Measurements from ENCODE around the gene RIT2. TPM values are rescaled to one million over a fixed set of nuclear protein-coding genes. Genes with fewer than 3 reads are reported as not detected.
A peak's percentile ranks its signal among the peaks of the same experiment; 100 is the strongest.

RIT2 gene
- total RNA-seq, 1 donor from 2014 or later: not detected

GRCh38 chr18:43081396-43081795 is 34.1 kb downstream of the RIT2 start:
- H3K4me3 Mint-ChIP-seq: no peak overlapping the region
- Histone ChIP-seq H3K4me1 (no peaks in the 10 kb centered on the region), H3K27me3 (no peaks in the 10 kb centered on the region), H4K20me1 (ENCODE audit: low read depth) (no peaks in the 10 kb centered on the region), H3K4me2 (no peak overlapping the region), H3K79me2 (ENCODE audit: low read depth) (no peaks in the 10 kb centered on the region), H3K4me3 (no peak overlapping the region), H3K9ac (no peak overlapping the region), H3K27ac (no peak overlapping the region), H3K9me3 (ENCODE audit: low read depth) (no peaks in the 10 kb centered on the region), H2AFZ (replicated peaks) (no peak overlapping the region), H3K36me3 (no peaks in the 10 kb centered on the region), H3F3A (ENCODE audit: low read depth) (no peaks in the 10 kb centered on the region)
- peaks cover 2% of the 10 kb centered on the region for H3K4me1 Mint-ChIP-seq
- DNase-seq (ENCODE audit: low spot score): no peak
- peaks cover 3% of the 10 kb centered on the region for H3K9me3 Mint-ChIP-seq
- H3K36me3 Mint-ChIP-seq: no peaks in the 10 kb centered on the region
- H3K27me3 Mint-ChIP-seq (ENCODE audit: insufficient read depth, low read depth): no peaks in the 10 kb centered on the region
- TF ChIP-seq EZH2 (IDR thresholded peaks at IDR 0.05): no peak
- H3K27ac Mint-ChIP-seq: no peak overlapping the region

GRCh38 chr18:43080671-43081070 is 34.8 kb downstream of the RIT2 start:
- Mint-ChIP-seq H3K9me3 (peaks cover 3% of the 10 kb centered on the region), H3K4me1 (no peaks in the 10 kb centered on the region), H3K36me3 (no peaks in the 10 kb centered on the region), H3K4me3 (no peak overlapping the region), H3K27me3 (ENCODE audit: insufficient read depth, low read depth) (no peaks in the 10 kb centered on the region), H3K27ac (no peak overlapping the region)
- Histone ChIP-seq H3K9ac (no peak overlapping the region), H3K4me3 (no peak overlapping the region), H3K79me2 (ENCODE audit: low read depth) (no peaks in the 10 kb centered on the region), H3K27me3 (no peaks in the 10 kb centered on the region), H2AFZ (replicated peaks) (no peak overlapping the region), H3K4me1 (no peaks in the 10 kb centered on the region), H3K27ac (no peak overlapping the region), H3K4me2 (no peak overlapping the region), H4K20me1 (ENCODE audit: low read depth) (no peaks in the 10 kb centered on the region), H3K9me3 (ENCODE audit: low read depth) (no peaks in the 10 kb centered on the region), H3F3A (ENCODE audit: low read depth) (no peaks in the 10 kb centered on the region), H3K36me3 (no peaks in the 10 kb centered on the region)
- DNase-seq (ENCODE audit: low spot score): no peak
- TF ChIP-seq EZH2 (IDR thresholded peaks at IDR 0.05): no peak
- no peak for TF ChIP-seq EZH2phosphoT487 (IDR thresholded peaks at IDR 0.05)
- no peak for TF ChIP-seq CTCF (IDR thresholded peaks at IDR 0.05)

GRCh38 chr18:43079422-43079821 is 36.1 kb downstream of the RIT2 start:
- Histone ChIP-seq H3F3A (ENCODE audit: low read depth) (no peaks in the 10 kb centered on the region), H3K9ac (no peak overlapping the region), H3K27me3 (no peaks in the 10 kb centered on the region), H3K4me2 (no peak overlapping the region), H3K9me3 (ENCODE audit: low read depth) (no peaks in the 10 kb centered on the region), H3K4me1 (no peaks in the 10 kb centered on the region), H3K27ac (no peak overlapping the region), H2AFZ (replicated peaks) (no peak overlapping the region), H3K79me2 (ENCODE audit: low read depth) (no peaks in the 10 kb centered on the region), H4K20me1 (ENCODE audit: low read depth) (no peaks in the 10 kb centered on the region), H3K36me3 (no peaks in the 10 kb centered on the region), H3K4me3 (no peak overlapping the region)
- no peak for DNase-seq (ENCODE audit: low spot score)
- H3K4me1 Mint-ChIP-seq: no peaks in the 10 kb centered on the region
- H3K9me3 Mint-ChIP-seq: peaks cover 3% of the 10 kb centered on the region
- no peak overlapping the region for H3K27ac Mint-ChIP-seq
- no peak overlapping the region for H3K4me3 Mint-ChIP-seq
- H3K27me3 Mint-ChIP-seq (ENCODE audit: insufficient read depth, low read depth): no peaks in the 10 kb centered on the region
- H3K36me3 Mint-ChIP-seq: no peaks in the 10 kb centered on the region
- TF ChIP-seq EZH2 (IDR thresholded peaks at IDR 0.05) (no peak), CTCF (IDR thresholded peaks at IDR 0.05) (no peak), EZH2phosphoT487 (IDR thresholded peaks at IDR 0.05) (no peak)

GRCh38 chr18:43078478-43079092 is 36.9 kb downstream of the RIT2 start:
- peak; percentile 12 for DNase-seq (ENCODE audit: low spot score)
- no peaks in the 10 kb centered on the region for H4K20me1 ChIP-seq (ENCODE audit: low read depth)
- H3K4me1 ChIP-seq: no peaks in the 10 kb centered on the region
- H3K4me1 Mint-ChIP-seq: no peaks in the 10 kb centered on the region
- H3K27ac ChIP-seq: no peak overlapping the region
- H3K9ac ChIP-seq: no peak overlapping the region
- no peaks in the 10 kb centered on the region for H3K36me3 ChIP-seq
- H3K27me3 Mint-ChIP-seq (ENCODE audit: insufficient read depth, low read depth): no peaks in the 10 kb centered on the region
- H3K36me3 Mint-ChIP-seq: no peaks in the 10 kb centered on the region
- H2AFZ ChIP-seq (replicated peaks): peak overlapping the region; percentile 32
- no peaks in the 10 kb centered on the region for H3K9me3 ChIP-seq (ENCODE audit: low read depth)
- TF ChIP-seq EZH2phosphoT487 (IDR thresholded peaks at IDR 0.05) (no peak), EZH2 (IDR thresholded peaks at IDR 0.05) (no peak), CTCF (IDR thresholded peaks at IDR 0.05) (no peak)
- H3K9me3 Mint-ChIP-seq: peaks cover 3% of the 10 kb centered on the region
- H3K4me3 ChIP-seq: no peak overlapping the region
- H3K27ac Mint-ChIP-seq: no peak overlapping the region
- no peaks in the 10 kb centered on the region for H3F3A ChIP-seq (ENCODE audit: low read depth)
- H3K4me3 Mint-ChIP-seq: no peak overlapping the region
- no peak overlapping the region for H3K4me2 ChIP-seq
- no peaks in the 10 kb centered on the region for H3K79me2 ChIP-seq (ENCODE audit: low read depth)
- H3K27me3 ChIP-seq: no peaks in the 10 kb centered on the region
